AG09319 (cell line): ENCODE data around the gene HMGA1.

ENCODE experiments used
- DNase-seq: peaks from one replicate; pipeline ENCODE4 v3.0.0-alpha.2; 2010; ENCODE audit warnings: low read depth; ENCODE audit errors: extremely low read depth
- CTCF ChIP-seq: IDR thresholded peaks from 2 replicates; pipeline ENCODE4 v1.5.1; 2011; ENCODE audit warnings: low read depth, mild to moderate bottlenecking, inconsistent platforms, low read length, moderate library complexity

HMGA1 gene

GRCh38 chr6:34196833-34197195 is 39.9 kb upstream of the HMGA1 start:
- TF ChIP-seq CTCF: no peak
- no peak for DNase-seq

- DNase-seq: no peak
- no peak for TF ChIP-seq CTCF
Measured at GRCh38 chr6:34200340-34200971, 36.2 kb upstream of the HMGA1 start.

GRCh38 chr6:34201455-34202107 is 35.1 kb upstream of the HMGA1 start:
- no peak for DNase-seq
- no peak for TF ChIP-seq CTCF

GRCh38 chr6:34202329-34203201 is 34.1 kb upstream of the HMGA1 start:
- TF ChIP-seq CTCF: no peak
- DNase-seq: no peak

- no peak for TF ChIP-seq CTCF
- no peak for DNase-seq
Measured at GRCh38 chr6:34204693-34205092, 32.0 kb upstream of the HMGA1 start.

- TF ChIP-seq CTCF: no peak
- DNase-seq: no peak
Measured at GRCh38 chr6:34205466-34205865, 31.2 kb upstream of the HMGA1 start.

- no peak for TF ChIP-seq CTCF
Measured at GRCh38 chr6:34205916-34206315, 30.8 kb upstream of the HMGA1 start.

More at GRCh38 chr6:34205916-34206315, 30.8 kb upstream of the HMGA1 start:
- no peak for DNase-seq
